HG02981 (cell line): ENCODE results near the gene KXD1.
"Not testable (repeated sequence)": the region's sequence is repeated elsewhere in the genome, so short reads cannot be mapped to it uniquely, and the experiment has no call there.

Experiments
- ATAC-seq: cut with Tn5 transposase; IDR thresholded peaks from one replicate; pipeline ENCODE4 v1.9.1; 2021; ENCODE audit warnings: mild to moderate bottlenecking, moderate library complexity; ENCODE audit not compliant: unreplicated experiment

The KXD1 gene

GRCh38 chr19:18599485-18599884 is 41.8 kb downstream of the KXD1 start:
- no peak for ATAC-seq

GRCh38 chr19:18600692-18601397 is 43.2 kb downstream of the KXD1 start:
- not testable (repeated sequence) for ATAC-seq

- no peak for ATAC-seq
Observed at GRCh38 chr19:18601875-18602274, 44.2 kb downstream of the KXD1 start.

DNA sequence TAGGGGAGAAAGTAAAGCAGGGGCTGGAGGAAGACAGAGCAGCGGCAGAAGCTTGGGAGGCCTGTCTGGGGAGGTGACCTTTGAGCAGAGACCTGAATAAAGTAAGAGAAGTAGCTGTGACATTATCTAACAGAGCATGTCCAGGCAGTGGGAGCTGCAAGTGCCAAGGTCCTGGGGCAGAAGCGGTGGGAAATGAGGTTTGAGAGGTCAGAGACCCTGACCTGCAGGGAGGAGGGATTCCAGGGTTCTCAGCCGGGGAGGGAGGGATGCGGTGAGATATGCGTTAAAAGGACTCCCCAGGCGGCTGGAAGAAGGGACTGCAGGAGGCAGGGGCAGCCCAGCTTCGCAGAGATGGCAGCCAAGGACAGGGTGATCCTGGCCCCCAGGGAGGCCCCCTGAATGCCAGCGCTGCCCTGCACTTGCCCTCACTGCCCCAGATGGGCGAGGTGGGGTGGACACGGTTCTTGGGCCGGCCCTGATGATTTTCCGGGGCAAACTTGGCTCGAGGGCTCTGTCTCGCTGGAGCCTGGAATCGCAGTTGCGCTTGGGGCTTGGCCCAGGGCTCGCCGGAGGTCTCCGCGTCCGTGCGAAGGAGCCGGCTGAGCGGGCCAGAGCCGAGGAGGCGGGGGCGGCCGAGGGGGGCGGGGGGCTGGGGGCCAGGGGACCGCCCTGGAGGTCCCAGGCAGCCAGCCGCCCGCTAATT is 45.7 kb downstream of the KXD1 start:
- ATAC-seq = no peak

GRCh38 chr19:18603958-18604819 is 46.5 kb downstream of the KXD1 start:
- no peak for ATAC-seq

DNA sequence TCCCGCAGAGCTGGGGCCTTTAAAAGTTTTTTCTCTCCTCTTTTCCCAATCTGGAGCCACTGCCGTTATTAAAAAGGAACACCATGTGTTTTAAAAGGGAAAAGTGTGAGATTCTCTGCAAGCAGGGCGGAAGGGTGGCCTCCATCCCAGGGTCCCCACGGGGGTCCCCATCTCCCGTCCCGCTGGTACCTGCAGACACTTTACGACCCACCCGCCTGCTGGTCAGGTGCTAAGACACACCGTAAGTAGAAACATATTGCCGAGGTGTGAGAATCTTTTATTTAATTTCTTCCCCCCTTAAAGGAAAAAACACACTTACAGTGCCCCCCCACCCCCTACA is 47.1 kb downstream of the KXD1 start:
- ATAC-seq = no peak

DNA sequence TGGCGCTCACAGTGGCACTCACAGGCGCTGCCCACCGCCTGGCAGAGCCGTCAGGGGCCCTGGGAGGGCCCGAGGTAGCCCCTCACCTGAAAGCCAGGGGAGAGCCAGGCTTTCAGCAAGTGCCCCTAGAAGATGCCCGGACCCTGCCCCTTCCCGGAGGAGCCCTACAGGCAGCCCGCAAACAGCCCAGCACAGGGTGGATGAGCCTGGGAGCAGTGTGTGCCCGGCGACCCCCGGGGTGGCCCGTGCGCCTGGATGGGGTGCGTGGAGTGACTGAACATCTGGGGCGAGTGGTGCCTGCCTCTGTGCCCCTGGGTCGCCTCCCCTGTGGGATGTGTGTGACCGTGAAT is 47.5 kb downstream of the KXD1 start:
- no peak for ATAC-seq

- no peak for ATAC-seq
Observed at GRCh38 chr19:18605546-18606280, 48.0 kb downstream of the KXD1 start.

DNA sequence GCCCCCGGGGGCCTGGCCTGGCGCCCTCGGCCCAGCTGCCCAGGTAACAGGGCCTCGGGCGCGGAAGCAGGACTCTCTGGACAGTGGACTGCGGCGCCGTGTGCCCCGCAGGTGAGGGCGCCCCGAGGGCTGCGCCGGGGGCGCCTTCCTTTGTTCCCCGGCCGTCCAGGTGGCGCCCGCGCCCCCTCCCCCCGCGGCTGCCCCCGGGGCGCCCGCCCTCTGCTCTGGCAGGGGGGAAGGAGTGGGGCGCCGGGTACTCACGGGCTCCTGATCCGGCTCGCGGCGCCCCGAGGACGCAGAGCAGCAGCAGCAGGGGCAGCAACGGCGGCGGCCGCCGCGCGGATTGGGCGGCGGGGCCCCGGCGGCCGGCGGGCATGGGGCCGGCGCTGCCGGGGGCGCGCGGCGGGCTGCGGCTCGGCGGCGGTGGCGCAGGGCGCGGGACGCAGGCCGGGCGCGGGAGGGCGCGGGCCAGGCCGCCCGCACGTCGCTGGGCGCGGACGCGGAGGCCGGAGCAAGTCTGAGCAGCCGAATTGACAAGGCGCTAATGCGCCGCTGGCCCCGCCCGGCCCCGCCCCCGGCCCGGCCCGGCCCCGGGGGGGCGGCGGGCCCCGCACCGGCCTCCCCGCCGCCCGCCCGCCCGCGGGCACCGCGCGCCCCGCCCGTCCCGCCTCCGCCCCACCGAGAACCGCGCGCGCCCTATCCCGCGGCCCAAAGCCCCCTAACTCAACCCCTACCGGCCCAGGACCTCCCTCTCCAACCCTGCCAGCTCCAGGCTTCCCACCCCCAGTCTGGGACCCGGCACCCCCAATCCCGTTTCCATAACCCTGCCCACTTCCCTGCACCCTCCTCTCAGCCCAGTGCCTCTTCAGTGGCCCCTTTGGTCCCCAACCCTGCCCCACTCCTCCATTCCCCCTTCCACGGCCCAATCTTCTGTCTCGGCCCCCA is 48.9 kb downstream of the KXD1 start, which contains the start of gene CRLF1:
Gene CRLF1, minus strand, starts transcription at position 519 of the 945 bp plus-strand sequence. Its CDS starts 143 bp downstream, at position 376.
- no peak for ATAC-seq

DNA sequence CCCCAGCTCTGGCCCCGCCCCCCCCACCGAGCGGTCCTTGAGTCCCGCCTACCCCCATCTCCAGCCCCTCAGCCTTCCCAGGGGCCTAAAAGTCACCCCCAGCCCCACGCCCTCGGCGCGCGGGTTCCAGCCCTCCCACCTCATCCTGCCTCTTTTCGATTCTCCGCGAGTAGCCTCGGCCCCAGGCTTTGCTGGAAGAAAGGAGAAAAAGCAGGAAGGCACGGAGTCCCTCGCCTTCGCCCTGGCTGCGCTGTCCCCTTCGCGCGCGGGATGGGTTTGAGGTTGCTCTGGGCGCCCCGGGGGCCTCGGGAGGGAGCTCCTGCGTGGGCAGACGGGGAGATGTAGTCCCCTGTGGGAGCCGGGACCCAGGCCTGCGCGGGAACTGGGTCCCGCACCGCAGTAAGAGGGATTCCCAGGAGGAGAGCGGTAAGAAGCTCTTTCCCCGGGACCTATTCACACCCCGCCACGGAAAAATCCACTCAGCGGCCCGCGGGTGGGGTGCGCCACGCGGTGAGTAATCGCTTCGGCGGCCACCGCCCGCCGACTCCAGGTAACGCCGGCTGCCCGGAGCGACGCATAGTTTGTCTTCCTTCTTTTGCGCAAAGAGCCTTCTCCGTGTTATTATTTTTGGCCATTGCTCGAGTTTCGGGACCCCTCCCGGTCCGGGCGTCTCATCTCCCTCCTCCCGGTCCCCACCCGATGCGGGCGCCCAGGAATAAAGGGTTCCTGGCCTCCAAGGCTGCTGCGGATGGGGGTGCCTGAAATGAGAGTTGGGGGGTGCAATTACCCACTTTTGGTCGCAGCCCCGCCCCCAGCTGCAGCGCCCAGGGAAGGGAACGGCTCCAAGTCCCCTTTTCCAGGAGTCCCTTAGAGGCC is 49.8 kb downstream of the KXD1 start:
- ATAC-seq = no peak

GRCh38 chr19:18608102-18608804 is 50.6 kb downstream of the KXD1 start:
- ATAC-seq = no peak

GRCh38 chr19:18608805-18609716 is 51.4 kb downstream of the KXD1 start:
- ATAC-seq = no peak

DNA sequence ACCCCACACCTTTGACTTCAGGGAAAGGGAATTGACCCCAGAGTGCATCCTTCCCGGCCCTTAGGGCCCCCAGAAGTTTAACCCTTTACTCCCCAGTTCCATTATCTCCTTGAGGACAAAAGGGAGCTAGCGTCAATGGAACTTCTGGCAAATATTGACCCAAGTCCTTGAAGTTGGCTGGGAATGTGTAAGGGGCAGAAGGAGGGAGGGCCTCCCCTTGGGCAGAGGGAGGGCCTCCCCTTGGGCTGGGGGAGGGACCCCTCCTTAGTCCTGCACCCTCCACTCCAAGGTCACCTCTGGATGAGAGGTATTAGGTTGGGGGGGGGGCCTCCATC is 52.0 kb downstream of the KXD1 start:
- ATAC-seq = no peak

DNA sequence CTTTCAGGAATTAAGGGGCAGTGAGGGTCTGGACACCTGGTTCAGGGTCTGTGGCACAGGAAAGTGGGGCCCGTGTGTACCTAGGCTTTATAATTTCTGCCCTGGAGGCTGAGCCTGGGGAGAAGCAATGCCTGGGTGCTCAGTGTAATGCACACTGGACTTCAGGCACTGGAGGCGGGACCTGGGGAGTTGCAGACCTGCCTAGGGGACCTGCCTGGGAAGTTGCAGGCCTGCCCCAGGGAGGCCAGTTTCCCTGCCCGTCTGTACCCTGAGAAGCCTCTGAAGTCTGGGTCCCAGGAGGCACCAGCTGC is 52.5 kb downstream of the KXD1 start:
- no peak for ATAC-seq

- no peak for ATAC-seq
Observed at GRCh38 chr19:18610556-18611326, 53.1 kb downstream of the KXD1 start.

DNA sequence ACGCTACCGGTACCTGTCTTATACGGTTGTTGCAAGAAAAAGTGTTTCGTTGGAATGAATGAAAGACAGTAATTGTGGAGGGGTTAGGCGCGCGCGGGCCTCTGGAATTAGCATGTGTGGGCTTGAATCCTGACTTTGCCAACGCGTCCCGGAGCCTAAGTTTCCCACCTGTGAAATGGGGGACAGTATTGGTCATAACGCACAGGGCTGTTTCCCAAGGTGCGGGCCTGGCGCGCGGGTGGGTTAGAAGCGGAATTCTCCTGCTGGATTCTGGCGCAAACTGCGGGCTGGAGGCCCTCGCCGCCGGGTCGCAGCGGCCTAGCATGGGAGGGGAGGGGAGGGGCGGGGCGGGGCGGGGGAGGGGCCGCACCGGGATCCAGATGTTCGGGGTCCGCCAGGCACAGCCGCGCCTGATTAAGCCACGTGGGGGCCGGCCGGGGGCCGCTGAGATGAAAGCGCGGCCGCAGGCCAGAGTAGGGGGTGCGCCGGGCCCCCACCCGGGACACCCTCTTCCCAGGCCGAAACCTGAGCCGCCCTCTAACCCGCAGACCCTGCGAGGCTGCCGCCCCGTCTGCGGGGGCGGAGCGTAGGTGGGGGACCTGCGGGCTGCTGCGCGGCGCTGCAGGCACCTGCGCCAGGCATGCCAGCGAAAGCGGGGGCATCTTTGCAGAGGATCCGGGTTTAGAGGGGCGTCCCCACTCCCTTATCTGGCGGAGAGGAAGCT is 53.8 kb downstream of the KXD1 start:
- ATAC-seq = no peak
